WI38 (cell line): ENCODE measurements around the gene FOS.

ENCODE experiments used
- H3K4me3 ChIP-seq: 2 replicates; pipeline ENCODE4 v1.5.1; 2011; ENCODE audit warnings: low read depth, mild to moderate bottlenecking, control low read depth, low read length
- CTCF ChIP-seq: IDR thresholded peaks from 2 replicates; pipeline ENCODE4 v1.5.1; 2012; ENCODE audit warnings: low read depth, mild to moderate bottlenecking, control low read depth, low read length

Gene FOS

GRCh38 chr14:75278422-75279152, at the start of gene FOS:
FOS (plus strand) TSS chr14:75278828; CDS start chr14:75278983, 155 bp downstream.
- TF ChIP-seq CTCF: no peak
- peak within 1 kb of the TSS; percentile 87 for H3K4me3 ChIP-seq

- no peak overlapping the region for H3K4me3 ChIP-seq
- no peak for TF ChIP-seq CTCF
These were observed 48.9 kb upstream of the FOS start for GRCh38 chr14:75229661-75230139.

GRCh38 chr14:75230140-75230792, 48.4 kb upstream of the FOS start:
- no peak overlapping the region for H3K4me3 ChIP-seq
- no peak for TF ChIP-seq CTCF

GRCh38 chr14:75231320-75231719, 47.3 kb upstream of the FOS start:
- no peak overlapping the region for H3K4me3 ChIP-seq
- no peak for TF ChIP-seq CTCF

- H3K4me3 ChIP-seq: no peak overlapping the region
- no peak for TF ChIP-seq CTCF
These were observed 46.4 kb upstream of the FOS start for GRCh38 chr14:75232191-75232590.

- no peak for TF ChIP-seq CTCF
- no peak overlapping the region for H3K4me3 ChIP-seq
These were observed 46.0 kb upstream of the FOS start for GRCh38 chr14:75232597-75232996.
